Ovary (tissue), 3 donors: ENCODE data around the gene YAP1.

Experiments
- POLR2A ChIP-seq: fragments of 450-650 bp; IDR thresholded peaks from one replicate; pipeline ENCODE4 v1.6.1; 2017; ENCODE audit warnings: antibody characterized with exemption, mild to moderate bottlenecking, moderate library complexity
- TF ChIP-seq, protein P1 (sequence below), 3 donors: fragments of 450-650 bp in 2 of 3; fragments of 200-600 bp in 1 of 3; IDR thresholded peaks; one replicate each; pipeline versions ENCODE4 v1.5.1 to v1.8.0; 2016 to 2022; ENCODE audit warnings: antibody characterized with exemption in 3 of 3, mild to moderate bottlenecking in 1 of 3
- donor health status: DM: no; HTN: no; CAD: no.

DNA sequence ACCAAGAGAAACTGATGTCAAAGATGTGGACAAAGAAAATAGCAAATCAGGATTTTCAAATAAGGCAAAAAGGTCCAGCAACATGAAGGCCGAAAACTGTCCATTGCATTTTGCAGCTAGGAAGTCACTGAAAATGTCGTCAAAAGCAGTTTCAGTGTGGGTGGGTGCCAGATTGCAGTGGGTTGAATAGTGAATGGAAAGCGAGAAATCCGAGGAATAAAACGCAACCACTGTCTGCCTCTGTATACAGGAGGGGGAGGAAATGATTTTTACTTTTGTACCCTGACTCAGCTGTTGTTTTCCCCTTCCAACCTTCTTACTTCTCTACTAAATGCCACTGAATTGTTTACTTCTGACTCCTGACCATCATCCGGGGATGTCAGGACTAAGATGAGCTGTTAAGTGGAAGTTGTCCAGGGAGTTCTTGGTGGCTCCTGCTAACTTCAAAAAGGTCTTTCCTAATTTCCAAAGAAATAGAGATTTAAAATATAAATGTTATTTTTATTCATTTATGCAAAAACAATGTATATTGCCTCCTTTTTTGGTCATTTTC lies 142.2 kb downstream of the YAP1 start:
- TF ChIP-seq, protein P1, sequence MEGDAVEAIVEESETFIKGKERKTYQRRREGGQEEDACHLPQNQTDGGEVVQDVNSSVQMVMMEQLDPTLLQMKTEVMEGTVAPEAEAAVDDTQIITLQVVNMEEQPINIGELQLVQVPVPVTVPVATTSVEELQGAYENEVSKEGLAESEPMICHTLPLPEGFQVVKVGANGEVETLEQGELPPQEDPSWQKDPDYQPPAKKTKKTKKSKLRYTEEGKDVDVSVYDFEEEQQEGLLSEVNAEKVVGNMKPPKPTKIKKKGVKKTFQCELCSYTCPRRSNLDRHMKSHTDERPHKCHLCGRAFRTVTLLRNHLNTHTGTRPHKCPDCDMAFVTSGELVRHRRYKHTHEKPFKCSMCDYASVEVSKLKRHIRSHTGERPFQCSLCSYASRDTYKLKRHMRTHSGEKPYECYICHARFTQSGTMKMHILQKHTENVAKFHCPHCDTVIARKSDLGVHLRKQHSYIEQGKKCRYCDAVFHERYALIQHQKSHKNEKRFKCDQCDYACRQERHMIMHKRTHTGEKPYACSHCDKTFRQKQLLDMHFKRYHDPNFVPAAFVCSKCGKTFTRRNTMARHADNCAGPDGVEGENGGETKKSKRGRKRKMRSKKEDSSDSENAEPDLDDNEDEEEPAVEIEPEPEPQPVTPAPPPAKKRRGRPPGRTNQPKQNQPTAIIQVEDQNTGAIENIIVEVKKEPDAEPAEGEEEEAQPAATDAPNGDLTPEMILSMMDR (IDR thresholded peaks at IDR 0.05) = no peak
- no peak for TF ChIP-seq POLR2A
